HG02884 (cell line): ENCODE measurements around the gene NSL1.

ENCODE experiments used
- ATAC-seq: cut with Tn5 transposase; IDR thresholded peaks from one replicate; pipeline ENCODE4 v1.9.1; 2021; ENCODE audit warnings: mild to moderate bottlenecking, moderate library complexity; ENCODE audit not compliant: unreplicated experiment

The NSL1 gene

DNA sequence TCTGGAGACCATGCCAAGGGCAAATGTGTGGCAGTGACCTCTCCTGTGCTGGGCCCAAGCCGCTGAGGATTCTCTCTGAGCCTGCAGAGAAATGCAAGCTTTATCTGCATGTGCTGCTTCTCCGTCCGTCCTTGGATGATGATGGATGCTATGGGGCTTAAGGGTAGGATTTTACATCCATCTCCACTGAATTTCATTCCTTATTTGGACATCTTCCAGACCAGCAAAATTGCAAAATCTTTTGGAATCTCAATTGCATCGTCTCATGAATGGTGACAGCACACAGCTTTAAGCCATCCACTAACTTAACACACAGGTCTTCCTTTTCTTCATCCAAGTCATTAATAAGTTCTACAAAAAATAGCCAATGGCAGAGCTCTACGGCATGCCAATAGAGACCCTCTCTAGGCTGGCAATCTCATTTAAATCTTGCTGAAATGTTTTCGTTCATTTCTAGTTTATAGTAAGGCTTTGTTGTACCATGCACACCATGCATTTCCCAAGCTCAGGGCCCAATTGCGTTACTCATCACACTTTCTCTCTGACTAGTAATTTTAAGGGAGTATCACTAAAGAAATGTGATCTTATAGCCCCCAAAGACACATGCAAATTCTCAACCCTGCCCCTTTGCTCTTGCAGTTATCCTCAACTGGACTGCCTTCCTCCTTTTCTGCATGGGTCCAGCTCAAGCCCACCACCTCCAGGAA is 103.1 kb downstream of the NSL1 start:
- ATAC-seq: no peak

DNA sequence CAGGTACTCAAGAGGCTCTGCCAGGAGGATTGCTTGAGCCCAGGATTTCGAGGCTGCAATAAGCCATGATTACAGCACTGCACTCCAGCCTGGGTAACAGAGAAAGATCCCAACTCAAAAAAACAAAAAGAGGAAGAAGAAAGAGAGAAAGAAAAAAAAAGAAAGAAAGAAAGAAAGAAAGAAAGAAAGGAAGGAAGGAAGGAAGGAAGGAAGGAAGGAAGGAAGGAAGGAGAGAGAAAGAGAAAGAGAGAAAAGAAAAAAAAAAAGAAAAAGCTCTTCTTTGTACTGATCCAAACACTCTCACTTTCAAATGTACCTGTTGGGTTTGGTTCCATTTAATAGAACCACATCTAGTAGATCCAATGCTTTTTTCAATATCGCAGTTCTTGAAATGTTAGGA is 103.8 kb downstream of the NSL1 start:
- no peak for ATAC-seq

DNA sequence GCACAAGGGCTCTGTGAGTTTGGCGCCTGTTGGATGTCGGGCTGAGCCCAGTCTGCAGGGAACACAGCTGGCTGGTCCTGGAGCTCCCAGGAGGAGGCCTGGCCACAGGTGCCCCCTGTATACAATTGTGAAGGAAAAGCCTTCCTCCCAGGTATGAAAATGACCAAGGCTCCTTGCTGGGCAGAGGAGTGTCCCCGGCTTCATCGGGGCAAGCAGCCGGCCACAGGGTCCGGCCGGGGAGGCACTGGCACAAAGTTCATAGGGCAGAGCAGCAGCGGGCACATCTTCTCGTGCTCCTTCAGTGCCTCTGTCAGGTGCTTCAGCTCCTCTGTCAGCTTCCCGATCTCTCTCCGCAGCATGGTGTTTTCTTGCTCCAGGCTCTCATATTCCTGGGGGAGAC is 105.0 kb downstream of the NSL1 start:
- ATAC-seq: no peak

DNA sequence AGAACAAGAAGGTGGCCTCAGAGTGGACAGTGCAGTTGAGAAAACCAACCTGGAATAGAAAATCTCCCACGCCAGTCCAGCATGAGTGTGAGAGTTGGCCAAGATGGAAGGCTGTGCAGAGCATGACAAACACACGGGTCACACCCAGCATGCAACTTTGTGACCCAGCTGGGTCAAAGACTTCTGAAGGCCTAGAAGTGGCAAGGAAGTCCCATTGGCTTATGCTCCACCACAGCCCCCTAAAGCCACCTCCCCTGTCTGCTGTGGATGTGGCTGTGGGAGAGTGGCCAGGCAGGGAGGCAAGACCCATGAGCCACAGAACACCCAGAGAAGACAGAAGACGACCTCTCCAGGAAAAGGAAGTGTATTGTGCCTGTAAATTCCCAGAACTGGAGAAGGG is 105.5 kb downstream of the NSL1 start:
- no peak for ATAC-seq

DNA sequence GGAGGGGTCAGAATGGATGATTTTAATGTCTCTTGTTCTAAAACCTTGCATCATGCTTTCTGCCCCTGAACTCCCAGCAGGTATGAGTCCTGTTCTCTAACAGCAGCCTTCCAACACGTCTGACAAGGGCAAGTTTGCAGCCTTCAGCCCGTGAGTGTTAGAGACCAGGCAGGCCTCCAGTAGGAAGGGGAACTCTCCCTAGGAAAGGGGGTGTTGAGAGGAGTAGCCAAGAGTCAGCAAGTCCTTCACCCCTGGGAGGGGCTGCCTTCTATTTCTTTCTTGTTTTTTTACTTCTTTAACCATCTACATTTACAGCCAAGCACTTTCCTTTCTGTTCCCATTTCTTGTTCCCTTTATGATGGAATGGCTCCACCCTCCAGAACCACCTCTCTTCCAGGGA is 106.1 kb downstream of the NSL1 start:
- ATAC-seq: no peak

DNA sequence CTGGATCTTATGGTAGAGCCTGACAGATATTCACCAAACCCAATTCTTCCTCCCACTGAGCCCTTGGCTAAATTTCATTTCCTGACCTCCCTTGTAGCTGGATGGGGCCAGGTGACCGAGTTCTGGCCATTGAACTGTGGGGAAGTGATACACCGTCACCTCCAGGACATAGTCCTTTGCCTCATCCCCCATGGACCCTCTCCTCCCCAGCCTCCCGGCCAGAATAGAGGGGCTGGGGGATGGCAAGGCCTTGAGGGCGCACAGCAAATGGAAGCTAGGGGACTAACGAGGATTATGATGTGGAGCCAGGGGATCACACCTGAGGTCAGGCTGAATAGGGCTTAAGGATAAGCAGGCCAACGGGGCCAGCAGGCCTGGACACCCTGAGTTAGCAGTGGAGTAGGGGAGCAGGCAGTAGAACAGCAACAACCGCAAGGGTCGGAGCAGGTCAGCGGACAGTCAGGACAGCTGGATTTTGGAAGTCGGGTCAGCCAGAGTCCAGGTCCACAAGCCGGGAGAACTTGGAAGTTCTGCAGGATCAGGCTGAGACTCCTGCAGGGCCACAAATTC is 107.0 kb downstream of the NSL1 start:
- no peak for ATAC-seq

DNA sequence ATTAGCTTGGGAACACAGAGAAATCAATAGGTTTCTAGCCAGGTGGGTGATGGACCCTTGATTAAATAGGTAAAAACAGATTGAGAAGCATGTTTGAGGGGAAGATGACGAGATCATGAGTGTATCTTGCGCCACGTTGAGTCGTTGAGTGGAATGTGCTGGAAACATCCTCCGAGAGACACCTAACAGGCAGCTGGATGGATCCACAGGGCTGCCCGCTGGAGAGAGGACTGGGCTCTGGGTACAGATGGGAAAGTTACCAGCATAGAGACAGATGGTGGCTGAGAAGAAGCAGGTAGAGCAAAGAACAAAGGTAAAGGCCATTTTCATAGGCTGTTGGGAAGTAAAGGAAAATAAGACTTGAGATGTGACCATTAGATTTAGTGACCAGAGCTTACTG is 107.5 kb downstream of the NSL1 start:
- ATAC-seq: no peak

DNA sequence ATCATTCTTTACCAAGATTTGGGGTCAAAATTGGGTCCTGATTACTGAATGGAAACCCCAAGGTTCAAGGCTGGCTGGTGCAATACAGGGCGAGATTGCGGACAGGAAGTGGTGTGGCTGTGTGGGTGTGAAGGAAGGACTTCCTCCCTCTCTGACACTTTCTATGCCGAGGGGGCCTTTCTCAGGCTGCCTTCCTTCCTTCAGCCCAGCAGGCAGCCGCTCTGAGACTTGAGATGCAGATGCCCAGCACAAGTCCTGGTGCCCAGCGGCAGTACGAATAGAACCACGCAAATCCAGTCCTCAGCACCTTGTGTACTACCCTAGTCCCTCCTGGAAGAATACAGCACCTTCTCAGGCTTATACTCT is 108.2 kb downstream of the NSL1 start:
- peak; percentile 62 for ATAC-seq

DNA sequence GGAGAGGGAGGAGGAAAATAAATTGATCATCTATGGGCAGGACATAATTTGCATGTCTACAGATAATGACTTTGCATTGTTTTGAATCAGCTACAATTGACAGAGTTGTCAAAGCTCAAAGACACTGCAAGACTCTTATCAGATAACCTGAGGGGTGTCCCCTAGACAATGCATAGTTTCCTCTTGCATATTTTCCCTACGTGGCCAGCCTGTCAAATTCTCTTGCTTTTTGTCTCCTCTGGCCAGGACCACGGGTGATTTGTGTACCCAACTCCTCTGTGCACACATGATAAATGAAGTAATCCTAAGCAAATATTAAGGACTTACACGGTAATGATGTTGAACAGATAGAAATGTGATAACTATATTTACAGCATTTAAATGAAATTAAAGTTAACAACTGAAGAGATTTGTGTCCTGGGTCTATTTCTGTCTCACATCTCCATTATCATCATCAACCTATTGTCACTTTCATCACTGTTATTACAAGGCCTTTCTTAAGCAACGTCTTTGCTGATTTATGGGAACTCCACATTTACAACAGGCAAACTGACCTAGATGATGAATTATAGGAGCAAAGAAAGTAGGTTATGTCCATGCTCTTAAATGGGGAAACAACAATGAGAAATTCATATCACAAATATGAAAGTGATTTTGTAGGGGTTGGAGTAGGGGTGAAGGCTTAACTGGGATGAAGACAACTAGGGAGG is 110.7 kb downstream of the NSL1 start:
- no peak for ATAC-seq

DNA sequence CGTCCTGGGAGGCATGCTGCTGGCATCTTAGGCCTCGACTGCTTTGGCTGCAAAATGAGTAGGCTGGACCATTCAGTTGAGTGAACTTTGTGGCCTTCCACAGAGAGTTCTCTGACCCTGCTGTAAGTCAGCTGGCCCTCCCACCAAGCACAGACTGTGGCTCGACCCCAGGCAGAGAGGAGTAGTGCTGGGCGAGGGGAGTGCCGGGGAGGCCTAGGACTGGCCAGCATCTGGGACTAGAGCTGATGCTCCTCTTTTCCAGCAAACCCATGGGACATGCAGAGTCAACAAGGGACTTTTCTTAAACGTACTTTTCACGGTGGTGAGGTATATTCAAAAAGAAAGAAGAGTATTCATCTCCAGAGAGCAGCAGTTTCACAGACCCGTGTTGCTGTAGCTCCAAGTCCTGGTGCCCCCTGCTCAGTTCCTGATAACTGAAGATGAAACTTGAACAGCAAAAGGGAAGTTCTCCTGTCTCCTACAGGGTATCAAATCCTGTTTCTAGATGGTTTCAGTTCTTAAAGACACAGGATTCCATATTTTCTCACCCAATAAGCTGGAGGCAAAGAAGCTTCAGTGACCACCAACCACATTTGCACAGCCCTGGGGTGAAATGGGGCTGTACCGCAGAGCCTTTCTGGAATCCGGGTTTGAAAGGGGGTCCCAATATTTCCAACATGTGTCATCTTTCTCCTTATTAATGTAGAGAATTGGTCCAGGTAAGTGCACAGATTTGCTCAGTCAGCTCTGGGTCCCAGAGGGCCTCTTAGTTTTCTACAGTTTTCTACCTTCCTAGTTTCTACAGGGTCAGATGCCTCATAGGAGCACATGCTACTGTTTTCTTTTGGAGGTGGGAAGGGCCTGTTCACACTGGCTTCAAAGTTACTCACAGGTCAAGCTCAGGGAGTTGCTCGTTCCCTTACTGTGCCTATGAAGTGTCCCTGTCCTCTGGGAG is 112.8 kb downstream of the NSL1 start:
- ATAC-seq: peak; percentile 61

DNA sequence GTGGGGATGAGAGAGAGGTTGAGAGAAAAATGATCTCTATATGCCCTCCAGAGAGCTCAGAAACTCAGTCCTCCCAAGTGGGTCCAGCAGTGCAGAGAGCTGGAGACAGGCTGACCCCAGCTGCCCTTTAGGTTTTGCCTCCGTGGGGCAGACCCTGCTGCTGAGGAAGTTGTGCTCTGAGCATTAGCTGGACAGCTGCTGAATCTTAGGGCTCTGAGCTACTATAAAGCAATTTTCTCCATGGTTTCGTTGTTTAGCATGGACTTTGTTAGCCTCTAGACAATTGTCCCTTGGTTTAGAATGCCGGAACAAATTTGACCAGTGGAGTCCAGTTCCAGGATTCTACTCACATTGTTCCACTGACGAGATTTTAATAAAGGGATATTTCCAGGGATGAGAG is 114.0 kb downstream of the NSL1 start:
- no peak for ATAC-seq

DNA sequence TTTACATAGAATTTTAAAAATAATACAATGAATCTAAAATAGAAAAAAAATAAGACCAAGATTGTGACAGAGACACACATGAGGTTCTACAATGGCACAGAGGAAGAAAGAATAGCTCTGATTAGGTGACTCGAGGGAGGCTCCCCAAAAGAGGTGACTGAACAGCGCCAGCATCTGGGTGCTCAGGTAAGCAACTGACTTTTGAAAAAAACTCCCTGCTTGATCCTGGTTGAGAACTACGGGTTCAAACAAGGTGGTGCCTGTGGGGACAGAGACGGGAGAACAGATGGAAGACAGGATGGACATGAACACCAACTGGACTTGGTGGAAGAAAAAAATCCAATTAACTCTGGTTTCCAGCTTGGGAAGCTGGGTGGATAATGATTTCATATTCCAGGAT is 114.4 kb downstream of the NSL1 start:
- no peak for ATAC-seq
